T-helper 2 cell treated with Interferon-gamma antibody and Interleukin-4, amounts not matched to agents 5 μg/mL and 100 μg/mL, for 36 hours (primary cell): ENCODE data around the gene CCDC170.
A peak's percentile ranks its signal among the peaks of the same experiment; 100 is the strongest.
"Not testable (repeated sequence)": the region's sequence is repeated elsewhere in the genome, so short reads cannot be mapped to it uniquely, and the experiment has no call there.

Experiments
- DNase-seq: peaks from one replicate; pipeline ENCODE4 v3.0.0; 2021; ENCODE audit warnings: low spot score
- H3K27ac Mint-ChIP-seq: one replicate; pipeline ENCODE4 v1.8.0; 2021; ENCODE audit warnings: mild to moderate bottlenecking, mixed read lengths
- H3K27me3 Mint-ChIP-seq: one replicate; pipeline ENCODE4 v1.8.0; 2021; ENCODE audit warnings: low read depth, mixed read lengths
- H3K36me3 Mint-ChIP-seq: one replicate; pipeline ENCODE4 v1.8.0; 2021; ENCODE audit warnings: low read depth, mixed read lengths
- H3K4me1 Mint-ChIP-seq: one replicate; pipeline ENCODE4 v1.8.0; 2021; ENCODE audit warnings: low read depth, mixed read lengths
- H3K4me3 Mint-ChIP-seq: one replicate; pipeline ENCODE4 v1.8.0; 2022; ENCODE audit warnings: mild to moderate bottlenecking, moderate library complexity, mixed read lengths
- H3K9me3 Mint-ChIP-seq: one replicate; pipeline ENCODE4 v1.8.0; 2021; ENCODE audit warnings: mixed read lengths

Gene CCDC170

GRCh38 chr6:151493804-151494234 lies at the start of gene CCDC170:
Gene CCDC170 (plus strand): TSS chr6:151494017. CDS start chr6:151494129, 112 bp downstream.
- peaks cover 64% of the 10 kb centered on the region for H3K27me3 Mint-ChIP-seq
- H3K4me1 Mint-ChIP-seq = peaks cover 18% of the 10 kb centered on the region
- H3K4me3 Mint-ChIP-seq = peak within 1 kb of the TSS; percentile 71
- H3K9me3 Mint-ChIP-seq = no peaks in the 10 kb centered on the region
- DNase-seq = no peak
- no peaks in the 10 kb centered on the region for H3K36me3 Mint-ChIP-seq
- H3K27ac Mint-ChIP-seq = no peak within 1 kb of the TSS

GRCh38 chr6:151445482-151445881 lies 48.3 kb upstream of the CCDC170 start:
- no peaks in the 10 kb centered on the region for H3K27me3 Mint-ChIP-seq
- peaks cover 17% of the 10 kb centered on the region for H3K4me1 Mint-ChIP-seq
- no peak overlapping the region for H3K4me3 Mint-ChIP-seq
- no peak for DNase-seq
- H3K9me3 Mint-ChIP-seq = no peaks in the 10 kb centered on the region
- H3K27ac Mint-ChIP-seq = no peak overlapping the region
- H3K36me3 Mint-ChIP-seq = peaks cover 7% of the 10 kb centered on the region

- Mint-ChIP-seq H3K4me3 (no peak overlapping the region), H3K4me1 (peaks cover 17% of the 10 kb centered on the region), H3K27ac (no peak overlapping the region), H3K36me3 (peaks cover 9% of the 10 kb centered on the region), H3K27me3 (peaks cover 3% of the 10 kb centered on the region), H3K9me3 (no peaks in the 10 kb centered on the region)
- no peak for DNase-seq
Observed at GRCh38 chr6:151447237-151447636, 46.6 kb upstream of the CCDC170 start.

- peaks cover 3% of the 10 kb centered on the region for H3K27me3 Mint-ChIP-seq
- no peak for DNase-seq
- no peaks in the 10 kb centered on the region for H3K9me3 Mint-ChIP-seq
- H3K36me3 Mint-ChIP-seq = peaks cover 7% of the 10 kb centered on the region
- peak overlapping the region; percentile 14 for H3K27ac Mint-ChIP-seq
- H3K4me3 Mint-ChIP-seq = no peak overlapping the region
- peaks cover 18% of the 10 kb centered on the region for H3K4me1 Mint-ChIP-seq
Observed at GRCh38 chr6:151448623-151449022, 45.2 kb upstream of the CCDC170 start.

GRCh38 chr6:151450928-151451327 lies 42.9 kb upstream of the CCDC170 start:
- DNase-seq = not testable (repeated sequence)
- Mint-ChIP-seq H3K4me1 (peaks cover 27% of the 10 kb centered on the region), H3K27ac (peak overlapping the region; percentile 92)

GRCh38 chr6:151451417-151451949 lies 42.3 kb upstream of the CCDC170 start:
- Mint-ChIP-seq H3K4me3 (peak overlapping the region; percentile 91), H3K4me1 (peaks cover 29% of the 10 kb centered on the region), H3K9me3 (no peaks in the 10 kb centered on the region), H3K27ac (peak overlapping the region; percentile 92), H3K27me3 (peaks cover 3% of the 10 kb centered on the region), H3K36me3 (peaks cover 8% of the 10 kb centered on the region)
- no peak for DNase-seq

More at GRCh38 chr6:151450928-151451327, 42.9 kb upstream of the CCDC170 start:
- not testable (repeated sequence) for H3K9me3 Mint-ChIP-seq, H3K27me3 Mint-ChIP-seq, H3K36me3 Mint-ChIP-seq
- peak overlapping the region; percentile 91 for H3K4me3 Mint-ChIP-seq

GRCh38 chr6:151451950-151452749 lies 41.7 kb upstream of the CCDC170 start, which contains the start of gene RMND1:
Gene RMND1 (minus strand): TSS chr6:151452126. CDS start chr6:151445811, 6,315 bp downstream.
- peaks cover 3% of the 10 kb centered on the region for H3K27me3 Mint-ChIP-seq
- H3K9me3 Mint-ChIP-seq = no peaks in the 10 kb centered on the region
- peak within 1 kb of the TSS; percentile 91 for H3K4me3 Mint-ChIP-seq
- peaks cover 28% of the 10 kb centered on the region for H3K4me1 Mint-ChIP-seq
- DNase-seq = peak; percentile 100
- H3K27ac Mint-ChIP-seq = peak within 1 kb of the TSS; percentile 92
- H3K36me3 Mint-ChIP-seq = peaks cover 9% of the 10 kb centered on the region

- H3K36me3 Mint-ChIP-seq = peaks cover 11% of the 10 kb centered on the region
Observed at GRCh38 chr6:151452750-151453427, 40.9 kb upstream of the CCDC170 start.

GRCh38 chr6:151455751-151456398 lies 37.9 kb upstream of the CCDC170 start:
- not testable (repeated sequence) for H3K27me3 Mint-ChIP-seq, DNase-seq, H3K4me3 Mint-ChIP-seq, H3K9me3 Mint-ChIP-seq, H3K27ac Mint-ChIP-seq
- Mint-ChIP-seq H3K36me3 (peaks cover 18% of the 10 kb centered on the region), H3K4me1 (peaks cover 21% of the 10 kb centered on the region)

More at GRCh38 chr6:151452750-151453427, 40.9 kb upstream of the CCDC170 start:
- Mint-ChIP-seq H3K4me1 (peaks cover 29% of the 10 kb centered on the region), H3K27ac (peak overlapping the region; percentile 92), H3K9me3 (no peaks in the 10 kb centered on the region), H3K27me3 (peaks cover 3% of the 10 kb centered on the region), H3K4me3 (peak overlapping the region; percentile 91)
- DNase-seq = no peak

GRCh38 chr6:151461673-151462072 lies 32.1 kb upstream of the CCDC170 start:
- peaks cover 26% of the 10 kb centered on the region for H3K36me3 Mint-ChIP-seq
- DNase-seq = no peak
- peaks cover 4% of the 10 kb centered on the region for H3K4me1 Mint-ChIP-seq
- H3K9me3 Mint-ChIP-seq = no peaks in the 10 kb centered on the region
- no peak overlapping the region for H3K27ac Mint-ChIP-seq
- H3K4me3 Mint-ChIP-seq = no peak overlapping the region
- H3K27me3 Mint-ChIP-seq = no peaks in the 10 kb centered on the region

GRCh38 chr6:151464702-151465101 lies 29.1 kb upstream of the CCDC170 start:
- no peak for DNase-seq
- Mint-ChIP-seq H3K27ac (no peak overlapping the region), H3K9me3 (no peaks in the 10 kb centered on the region)

GRCh38 chr6:151475653-151476523 lies 17.9 kb upstream of the CCDC170 start:
- no peak overlapping the region for H3K27ac Mint-ChIP-seq
- no peaks in the 10 kb centered on the region for H3K36me3 Mint-ChIP-seq
- H3K27me3 Mint-ChIP-seq = no peaks in the 10 kb centered on the region

More at GRCh38 chr6:151464702-151465101, 29.1 kb upstream of the CCDC170 start:
- Mint-ChIP-seq H3K36me3 (peaks cover 25% of the 10 kb centered on the region), H3K4me3 (no peak overlapping the region), H3K4me1 (no peaks in the 10 kb centered on the region), H3K27me3 (no peaks in the 10 kb centered on the region)

GRCh38 chr6:151477726-151478125 lies 16.1 kb upstream of the CCDC170 start:
- no peak overlapping the region for H3K4me3 Mint-ChIP-seq
- no peaks in the 10 kb centered on the region for H3K9me3 Mint-ChIP-seq
- peaks cover 18% of the 10 kb centered on the region for H3K4me1 Mint-ChIP-seq
- no peaks in the 10 kb centered on the region for H3K36me3 Mint-ChIP-seq
- H3K27ac Mint-ChIP-seq = no peak overlapping the region
- no peaks in the 10 kb centered on the region for H3K27me3 Mint-ChIP-seq
- no peak for DNase-seq

More at GRCh38 chr6:151475653-151476523, 17.9 kb upstream of the CCDC170 start:
- no peak for DNase-seq
- Mint-ChIP-seq H3K9me3 (no peaks in the 10 kb centered on the region), H3K4me1 (peaks cover 5% of the 10 kb centered on the region), H3K4me3 (peak overlapping the region; percentile 0)
